ENCODE measurements around the gene GNB3.
"Not testable (repeated sequence)": the region's sequence is repeated elsewhere in the genome, so short reads cannot be mapped to it uniquely, and the experiment has no call there.

Gene GNB3

DNA sequence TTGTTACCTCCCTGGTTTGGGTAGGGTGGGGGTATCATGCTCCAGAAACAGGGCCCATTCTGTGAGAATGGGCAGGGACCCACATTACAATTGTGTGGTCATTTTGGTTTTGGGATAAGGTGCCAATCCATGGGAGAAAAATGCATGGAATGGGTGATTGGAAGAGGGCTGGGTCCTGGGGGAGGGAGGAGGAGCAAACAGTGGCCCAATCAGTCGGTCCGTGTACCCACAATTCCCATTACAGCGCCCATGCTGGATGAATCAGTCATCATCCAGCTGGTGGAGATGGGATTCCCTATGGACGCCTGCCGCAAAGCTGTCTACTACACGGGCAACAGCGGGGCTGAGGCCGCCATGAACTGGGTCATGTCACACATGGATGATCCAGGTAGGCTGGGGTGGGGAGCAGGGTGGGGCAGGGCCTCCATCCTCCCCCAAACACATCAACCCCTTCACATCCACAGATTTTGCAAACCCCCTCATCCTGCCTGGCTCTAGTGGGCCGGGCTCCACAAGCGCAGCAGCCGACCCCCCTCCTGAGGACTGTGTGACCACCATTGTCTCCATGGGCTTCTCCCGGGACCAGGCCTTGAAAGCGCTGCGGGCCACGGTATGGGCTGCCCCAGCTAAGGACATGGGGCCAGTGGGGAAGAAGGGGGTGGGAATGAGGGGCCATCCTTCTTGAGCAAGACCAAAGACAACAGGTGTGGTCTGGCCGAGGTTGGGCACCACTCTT is 23.0 kb downstream of the GNB3 start:
- no peak for FAIRE-seq

DNA sequence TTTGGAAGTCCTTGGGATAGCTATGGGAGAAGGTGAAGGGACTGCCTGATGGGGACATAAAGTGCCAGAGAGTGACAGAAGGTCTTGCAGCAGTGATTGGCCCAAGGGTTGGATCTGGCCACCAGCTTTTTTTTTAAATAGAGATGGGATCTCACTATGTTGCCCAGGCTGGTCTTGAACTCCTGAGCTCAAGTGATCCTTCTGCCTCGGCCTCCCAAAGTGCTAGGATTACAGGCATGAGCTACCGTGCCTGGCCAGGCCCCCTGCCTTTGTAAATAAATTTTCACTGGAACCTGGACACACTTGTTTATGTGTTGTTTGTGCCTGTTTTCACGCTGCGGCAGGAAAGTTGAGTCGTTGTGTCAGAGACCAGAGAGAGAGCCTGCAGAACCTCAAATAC is 24.6 kb downstream of the GNB3 start:
- not testable (repeated sequence) for FAIRE-seq

DNA sequence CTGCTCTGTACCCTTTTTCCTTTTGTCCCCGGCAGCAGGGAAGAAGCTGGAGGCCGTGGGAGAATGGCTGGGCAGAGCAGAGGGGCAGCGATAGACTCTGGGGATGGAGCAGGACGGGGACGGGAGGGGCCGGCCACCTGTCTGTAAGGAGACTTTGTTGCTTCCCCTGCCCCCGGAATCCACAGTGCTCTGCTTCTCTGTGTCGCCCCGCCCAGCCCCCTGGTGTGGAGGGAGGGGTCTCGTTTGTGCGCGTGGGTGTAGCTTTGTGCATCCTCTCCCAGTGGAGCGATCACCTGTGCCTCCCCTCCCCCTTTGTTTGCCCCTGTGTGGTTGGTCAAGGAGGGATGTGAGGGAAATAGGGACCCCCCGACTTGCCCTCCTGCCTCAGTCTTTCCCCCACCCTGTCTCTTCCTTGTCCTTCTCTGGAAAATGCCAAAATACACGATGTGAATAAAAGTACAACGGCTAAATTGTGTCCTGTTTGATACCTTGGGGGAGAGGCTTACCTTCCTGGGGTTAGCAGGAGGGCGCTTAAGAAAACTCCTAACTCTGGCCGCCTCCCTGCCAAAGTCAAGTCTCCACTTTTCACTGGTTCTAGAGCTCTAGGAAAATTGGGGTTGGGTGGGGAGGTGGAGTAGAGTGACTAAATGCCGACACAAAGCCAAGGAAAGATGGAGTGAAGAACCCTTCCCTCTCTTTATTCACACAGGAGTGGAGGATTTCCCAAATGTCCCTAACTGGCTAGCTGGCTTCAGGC is 25.6 kb downstream of the GNB3 start:
- no peak for FAIRE-seq

DNA sequence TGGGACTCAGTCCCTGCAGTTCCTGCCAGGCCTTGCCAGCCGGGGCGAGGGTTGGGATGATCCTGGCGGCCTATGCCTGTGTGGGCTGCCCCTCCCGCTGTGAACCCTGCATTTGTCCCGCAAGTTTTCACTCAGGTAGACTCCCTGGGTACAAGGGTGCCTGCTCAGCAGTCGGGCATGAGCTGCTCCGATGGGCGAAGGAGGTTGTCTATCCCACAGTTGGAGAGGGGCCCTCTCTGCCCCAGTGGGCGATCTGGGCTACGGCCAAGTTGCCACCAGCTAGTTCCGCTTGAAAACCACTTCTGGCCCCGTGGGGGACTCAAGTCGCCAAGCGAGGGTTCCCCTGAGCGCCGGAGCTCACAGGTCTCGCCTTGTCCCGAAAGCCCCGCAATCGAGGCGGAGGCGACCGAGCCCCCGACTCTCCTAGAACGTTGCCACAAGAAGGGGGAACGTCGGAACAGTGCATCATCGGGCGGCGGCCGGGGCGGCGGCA is 26.2 kb downstream of the GNB3 start:
- FAIRE-seq, result no peak

DNA sequence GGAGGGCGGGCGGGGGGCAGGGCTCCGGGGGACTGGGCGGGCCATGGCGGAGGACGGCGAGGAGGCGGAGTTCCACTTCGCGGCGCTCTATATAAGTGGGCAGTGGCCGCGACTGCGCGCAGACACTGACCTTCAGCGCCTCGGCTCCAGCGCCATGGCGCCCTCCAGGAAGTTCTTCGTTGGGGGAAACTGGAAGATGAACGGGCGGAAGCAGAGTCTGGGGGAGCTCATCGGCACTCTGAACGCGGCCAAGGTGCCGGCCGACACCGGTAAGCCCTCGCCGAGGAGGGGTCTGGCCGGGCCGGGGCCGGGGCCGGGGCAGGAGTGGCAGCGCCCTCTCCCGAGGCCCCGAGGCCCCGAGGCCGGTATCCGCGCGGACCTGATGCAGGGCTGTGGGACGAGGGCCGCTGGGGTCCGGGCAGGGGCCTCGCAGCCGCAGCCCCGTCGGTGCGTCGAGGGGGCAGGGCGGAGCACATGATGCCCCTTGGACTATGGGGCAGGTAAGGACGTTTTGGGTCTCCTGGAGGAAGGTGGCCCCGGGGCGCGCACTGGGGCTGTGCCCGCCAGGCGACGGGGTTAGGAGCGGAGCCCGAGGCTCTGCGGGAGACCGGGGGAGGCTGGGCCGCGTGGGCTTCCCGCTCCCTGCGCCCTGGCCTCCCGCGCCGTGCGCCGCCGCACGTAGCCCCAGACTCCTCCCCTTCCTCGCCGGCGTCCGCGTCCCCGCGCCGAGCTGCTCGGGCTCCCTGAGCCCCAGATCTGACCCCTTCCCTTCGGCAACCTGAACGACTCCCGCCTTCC is 26.9 kb downstream of the GNB3 start, which contains the start of gene TPI1:
TSS of gene TPI1 (plus strand) at position 119 of the 798 bp plus-strand sequence. CDS start at position 155, 36 bp downstream.
- no peak for FAIRE-seq

DNA sequence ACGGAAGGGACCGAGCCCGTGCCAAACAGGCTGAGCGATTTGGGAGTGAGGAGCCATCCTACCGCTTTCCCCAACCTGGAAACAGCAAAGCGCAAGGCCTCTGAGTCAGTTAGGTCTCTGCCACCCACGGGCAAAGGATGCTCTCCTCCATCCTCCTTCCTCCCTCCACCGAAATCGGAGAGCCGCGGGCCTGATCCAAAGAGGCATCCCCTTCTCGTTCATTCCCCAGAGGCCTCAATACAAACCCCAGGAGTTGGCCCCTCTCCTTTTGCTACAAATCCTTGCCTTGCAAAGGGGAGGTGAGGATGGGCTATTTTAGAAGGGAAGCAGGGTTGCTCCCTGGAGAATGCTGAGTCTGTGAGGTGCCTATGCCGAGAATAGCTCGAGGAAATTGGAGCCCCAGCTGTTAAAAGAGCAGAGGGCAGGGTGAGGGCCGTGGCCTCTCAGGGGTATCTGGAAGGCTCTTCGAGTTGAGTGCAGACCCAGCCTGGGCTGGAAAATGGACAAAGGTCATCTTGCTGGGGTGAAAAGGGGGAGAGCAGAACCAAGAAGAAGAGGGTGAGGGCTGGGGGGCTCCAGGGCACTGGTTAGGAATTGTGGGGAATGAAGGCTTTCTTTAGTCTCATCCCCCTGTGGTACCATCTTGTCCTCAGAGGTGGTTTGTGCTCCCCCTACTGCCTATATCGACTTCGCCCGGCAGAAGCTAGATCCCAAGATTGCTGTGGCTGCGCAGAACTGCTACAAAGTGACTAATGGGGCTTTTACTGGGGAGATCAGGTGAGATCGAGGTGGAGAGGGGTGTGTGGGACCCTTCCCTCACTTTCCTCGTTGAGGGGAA is 27.7 kb downstream of the GNB3 start:
- FAIRE-seq, result no peak

DNA sequence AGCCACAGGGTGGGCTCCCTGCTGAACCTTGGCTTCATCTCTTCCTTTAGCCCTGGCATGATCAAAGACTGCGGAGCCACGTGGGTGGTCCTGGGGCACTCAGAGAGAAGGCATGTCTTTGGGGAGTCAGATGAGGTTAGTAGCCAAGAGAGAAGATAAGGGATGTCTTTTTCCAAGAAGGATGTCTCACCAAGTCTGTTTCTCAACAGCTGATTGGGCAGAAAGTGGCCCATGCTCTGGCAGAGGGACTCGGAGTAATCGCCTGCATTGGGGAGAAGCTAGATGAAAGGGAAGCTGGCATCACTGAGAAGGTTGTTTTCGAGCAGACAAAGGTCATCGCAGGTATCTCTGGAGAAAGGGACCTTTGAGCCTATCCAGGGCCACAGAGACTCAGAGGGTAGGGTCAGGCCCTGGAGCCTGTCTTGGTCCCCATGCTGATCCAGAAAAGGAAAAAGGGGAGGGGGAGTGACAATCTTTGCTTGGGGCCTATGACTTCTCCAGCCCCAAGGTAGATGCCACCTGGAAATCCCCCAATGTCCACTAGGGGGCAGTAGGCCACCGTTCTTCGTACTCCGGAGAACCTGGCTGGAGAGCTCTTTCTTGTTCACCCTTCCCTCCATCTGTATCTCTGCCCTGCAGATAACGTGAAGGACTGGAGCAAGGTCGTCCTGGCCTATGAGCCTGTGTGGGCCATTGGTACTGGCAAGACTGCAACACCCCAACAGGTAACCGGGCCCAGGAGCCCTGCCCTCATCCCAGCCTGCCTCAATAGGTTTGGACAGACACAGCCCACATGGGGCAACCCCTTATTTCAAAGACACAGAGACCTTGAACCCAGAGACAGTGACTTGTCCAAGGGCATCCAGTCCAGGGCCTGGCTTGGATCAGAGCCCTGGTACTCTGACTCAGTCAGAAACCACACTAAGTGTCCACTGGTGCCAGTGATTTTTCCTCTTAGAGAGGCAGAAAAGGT is 28.6 kb downstream of the GNB3 start:
- FAIRE-seq, result no peak

DNA sequence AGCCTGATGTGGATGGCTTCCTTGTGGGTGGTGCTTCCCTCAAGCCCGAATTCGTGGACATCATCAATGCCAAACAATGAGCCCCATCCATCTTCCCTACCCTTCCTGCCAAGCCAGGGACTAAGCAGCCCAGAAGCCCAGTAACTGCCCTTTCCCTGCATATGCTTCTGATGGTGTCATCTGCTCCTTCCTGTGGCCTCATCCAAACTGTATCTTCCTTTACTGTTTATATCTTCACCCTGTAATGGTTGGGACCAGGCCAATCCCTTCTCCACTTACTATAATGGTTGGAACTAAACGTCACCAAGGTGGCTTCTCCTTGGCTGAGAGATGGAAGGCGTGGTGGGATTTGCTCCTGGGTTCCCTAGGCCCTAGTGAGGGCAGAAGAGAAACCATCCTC is 29.6 kb downstream of the GNB3 start:
- FAIRE-seq, result not testable (repeated sequence)

DNA sequence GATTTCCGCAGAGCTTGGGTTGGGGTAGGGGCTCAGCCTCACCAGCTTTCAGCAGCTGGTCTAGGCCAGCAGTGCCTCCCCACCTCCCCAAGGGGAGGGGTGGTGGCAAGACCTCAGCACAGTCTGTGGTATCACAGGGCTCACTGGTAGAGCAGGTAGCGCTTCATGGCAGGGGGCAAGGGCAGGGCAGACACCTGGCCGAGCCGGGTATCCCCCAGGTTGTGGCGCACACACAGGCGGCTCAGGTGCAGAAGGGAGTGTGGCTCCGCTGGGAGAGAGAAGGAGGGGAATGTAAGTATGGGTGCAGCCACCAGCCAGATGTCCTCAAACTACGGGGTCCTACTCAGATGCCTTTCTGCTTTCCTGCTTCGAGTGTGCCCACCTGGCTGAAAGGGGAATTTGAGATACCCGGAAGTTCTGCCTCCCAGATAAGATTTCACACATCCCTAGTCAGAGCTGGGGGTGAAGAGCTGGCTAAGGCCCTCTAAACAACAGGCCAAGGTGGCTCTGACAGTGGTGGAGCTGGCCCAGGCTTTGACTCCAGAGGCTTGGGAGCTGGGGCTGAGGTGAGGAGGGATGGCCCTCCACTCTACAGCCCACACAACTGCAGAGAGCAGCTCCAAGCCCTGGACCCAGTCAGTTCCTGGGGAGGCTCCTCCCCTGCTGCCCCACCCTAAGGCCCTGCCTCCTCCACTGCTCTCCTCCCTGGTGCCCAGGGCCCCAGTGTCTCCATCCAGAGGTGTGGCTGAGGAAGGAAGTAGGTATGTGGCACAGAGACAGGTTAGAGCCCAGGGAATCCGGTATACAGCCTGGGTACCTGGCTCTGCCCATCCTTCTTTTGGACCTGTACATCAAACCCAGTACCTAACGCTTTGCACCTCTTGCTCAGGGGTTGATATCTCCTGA is 30.6 kb downstream of the GNB3 start:
- FAIRE-seq, result peak; percentile 41

DNA sequence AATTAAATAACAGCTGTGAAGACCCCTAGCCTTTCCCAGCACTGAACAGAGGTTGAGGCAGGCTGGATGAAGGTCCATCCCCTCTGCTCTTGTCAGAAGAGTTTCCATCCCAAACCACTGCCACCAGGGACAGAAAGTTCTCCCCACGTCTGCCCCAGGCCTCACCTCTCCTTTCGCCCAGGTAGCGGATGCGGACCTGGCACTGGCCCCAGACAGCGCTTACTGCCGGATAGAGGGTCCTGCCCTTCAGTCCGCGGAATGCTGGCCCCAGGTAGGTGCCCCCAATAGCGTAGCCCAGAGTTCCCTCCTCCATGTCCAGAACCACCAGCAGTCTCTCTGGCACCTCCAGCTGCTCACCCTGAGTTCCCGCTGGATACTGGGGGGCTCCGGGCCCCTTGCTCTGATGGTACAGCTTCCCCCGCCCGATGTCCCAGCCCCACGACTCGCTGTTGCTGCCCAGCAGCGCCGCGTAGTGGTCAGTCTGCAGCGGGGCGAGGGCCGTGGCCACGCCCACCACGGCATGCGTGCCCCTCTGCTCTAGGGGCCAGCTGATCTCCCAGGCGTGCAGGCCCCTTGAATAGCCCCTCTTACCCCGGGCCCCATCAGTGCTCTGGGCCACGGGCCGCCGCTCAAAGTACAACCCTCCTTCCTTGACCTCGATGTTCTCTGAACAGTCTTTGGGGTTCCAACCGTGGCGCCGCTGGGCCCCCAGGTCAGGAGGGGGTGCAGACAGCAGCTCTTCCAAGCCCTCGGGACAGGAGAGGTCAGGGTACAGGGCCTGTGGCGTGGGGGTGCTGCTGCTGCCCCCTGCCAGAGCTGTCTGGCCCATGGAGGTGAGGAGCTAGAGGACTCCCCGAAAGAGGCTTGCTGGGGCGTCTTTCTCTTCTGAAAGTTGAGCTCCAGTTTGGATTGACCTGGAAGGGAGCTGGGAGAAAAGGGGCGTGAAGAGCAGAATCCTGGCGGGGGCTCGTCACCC is 31.6 kb downstream of the GNB3 start:
- FAIRE-seq, result no peak

DNA sequence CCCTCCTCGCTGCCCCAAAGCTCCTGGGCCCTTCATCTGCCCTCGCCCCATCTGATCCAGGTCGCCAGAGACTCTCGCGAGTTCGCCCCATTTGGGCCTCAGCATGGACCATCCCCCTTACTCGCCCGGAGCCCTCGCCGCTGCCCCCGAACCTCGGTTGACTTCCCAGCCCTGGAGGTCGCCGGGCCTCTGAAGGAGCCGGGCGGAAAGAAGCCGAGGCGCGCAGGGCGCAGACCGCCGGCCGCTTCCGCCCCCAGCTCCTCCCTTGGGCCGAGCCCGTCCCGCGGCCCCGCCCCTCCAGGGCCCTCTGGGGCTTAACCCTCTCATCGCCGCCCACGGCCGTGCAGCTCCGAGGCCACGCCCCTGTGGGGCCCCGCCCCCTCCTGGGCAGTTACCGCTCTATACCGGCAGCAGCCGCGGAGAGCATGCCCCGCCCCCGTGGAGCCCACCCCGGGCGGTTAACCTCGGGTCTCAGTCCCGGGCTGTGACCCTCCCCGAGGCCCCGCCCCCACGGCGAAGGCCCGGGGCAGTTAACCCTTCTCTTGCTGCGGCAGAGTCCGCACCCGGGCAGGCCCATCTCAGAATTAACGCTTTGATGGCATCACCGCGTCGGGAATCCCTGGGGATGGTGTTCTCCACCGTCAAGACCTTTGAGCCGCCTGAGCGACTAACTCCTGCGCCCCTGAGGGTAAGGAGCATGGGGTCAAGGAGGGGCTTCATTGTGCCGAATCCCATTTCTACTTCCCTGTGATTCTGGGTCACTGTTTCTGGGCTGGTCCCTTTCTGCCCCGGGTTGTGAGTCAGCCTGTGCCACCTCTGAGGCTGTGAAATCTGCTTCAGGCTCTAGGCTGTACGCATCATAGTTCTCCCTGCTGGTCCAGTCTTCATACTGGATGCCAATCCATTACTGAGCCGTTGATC is 32.6 kb downstream of the GNB3 start, which contains the start of gene SPSB2:
TSS of gene SPSB2 (minus strand) at position 210 of the 921 bp plus-strand sequence. CDS start 402 bp downstream, outside the sequence.
- peak; percentile 92 for FAIRE-seq

DNA sequence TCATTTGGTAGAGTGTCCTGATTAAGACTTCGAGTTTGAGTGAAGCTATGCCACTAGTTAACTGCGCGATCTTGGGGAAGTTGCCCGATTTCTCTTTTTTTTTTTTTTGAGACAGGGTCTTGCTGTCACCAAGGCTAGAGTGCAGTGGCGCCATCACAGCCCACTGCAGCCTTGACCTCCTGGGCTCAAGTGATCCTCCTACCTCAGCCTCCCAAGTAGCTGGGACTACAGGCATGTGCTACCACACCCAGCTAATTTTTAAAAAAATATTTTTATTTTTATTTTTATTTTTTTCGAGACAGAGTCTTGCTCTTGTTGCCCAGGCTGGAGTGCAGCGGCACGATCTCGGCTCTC is 33.3 kb downstream of the GNB3 start:
- not testable (repeated sequence) for FAIRE-seq

DNA sequence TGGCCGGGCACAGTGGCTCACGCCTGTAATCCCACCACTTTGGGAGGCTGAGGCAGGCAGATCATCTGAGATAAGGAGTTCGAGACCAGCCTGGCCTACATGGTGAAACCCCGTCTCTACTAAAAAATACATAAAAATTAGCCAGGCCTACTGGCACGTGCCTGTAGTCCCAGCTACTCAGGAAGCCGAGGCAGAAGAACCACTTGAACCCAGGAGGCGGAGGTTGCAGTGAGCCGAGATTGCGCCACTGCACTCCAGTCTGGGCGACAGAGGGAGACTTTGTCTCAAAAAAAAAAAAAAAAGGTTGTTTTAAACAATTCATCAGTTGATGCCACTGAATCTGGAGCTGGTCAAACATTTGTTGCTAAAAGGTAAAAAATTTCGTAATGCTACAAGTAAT is 39.1 kb downstream of the GNB3 start:
- not testable (repeated sequence) for FAIRE-seq

DNA sequence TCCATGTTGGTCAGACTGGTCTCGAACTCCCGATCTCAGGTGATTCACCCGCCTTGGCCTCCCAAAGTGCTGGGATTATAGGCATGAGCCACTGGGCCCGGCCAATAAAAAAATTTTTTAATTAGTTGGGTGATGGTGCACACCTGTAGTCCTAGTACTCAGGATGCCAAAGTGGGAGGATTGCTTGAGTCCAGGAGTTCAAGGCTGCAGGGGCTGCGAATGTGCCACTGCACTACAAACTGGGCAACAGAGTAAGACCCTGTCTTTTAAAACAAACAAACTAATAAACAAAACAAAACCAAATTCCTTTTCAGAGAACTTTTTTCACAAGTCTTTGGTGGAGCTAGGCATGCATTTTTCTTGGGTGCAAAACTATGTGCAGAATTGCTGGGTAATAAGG is 42.5 kb downstream of the GNB3 start:
- FAIRE-seq, result no peak

DNA sequence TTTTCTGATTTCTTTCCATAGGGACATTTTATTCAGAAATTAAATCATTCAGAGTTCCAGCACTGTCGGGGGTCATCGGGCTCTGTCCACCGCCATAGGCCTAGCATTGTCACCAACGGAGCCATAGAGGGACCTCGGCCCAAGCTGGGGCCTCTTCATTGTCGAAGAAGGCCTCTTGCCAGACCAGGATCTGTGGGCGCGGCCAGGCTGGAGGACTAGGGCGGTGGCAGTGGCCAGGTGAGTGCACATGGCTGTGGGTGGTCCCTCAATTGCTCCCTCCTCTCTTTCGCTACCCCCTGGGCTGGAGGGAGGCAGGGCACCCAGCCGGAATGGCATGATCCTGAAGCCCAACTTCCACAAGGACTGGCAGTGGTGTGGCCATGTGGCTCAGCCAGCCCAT is 43.0 kb downstream of the GNB3 start:
- no peak for FAIRE-seq

DNA sequence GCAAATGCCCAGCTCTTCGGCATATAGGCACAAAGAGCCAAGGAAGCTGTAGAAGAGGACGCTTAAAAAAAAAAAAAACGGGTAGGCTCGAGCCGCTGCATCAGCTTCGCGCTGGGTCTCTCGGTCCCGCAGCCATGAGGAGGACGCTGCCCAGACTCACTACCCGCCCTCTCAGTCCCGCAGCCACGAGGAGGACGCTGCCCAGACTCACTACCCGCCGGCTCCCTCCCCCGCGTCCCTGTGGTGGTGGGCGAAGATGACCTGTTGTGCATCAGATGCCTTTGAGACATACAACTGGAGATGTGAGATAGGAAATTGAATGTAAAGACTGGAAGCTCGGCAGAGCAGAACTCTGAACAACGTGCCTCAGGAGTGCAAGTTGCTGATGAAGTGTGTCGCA is 43.8 kb downstream of the GNB3 start:
- no peak for FAIRE-seq

DNA sequence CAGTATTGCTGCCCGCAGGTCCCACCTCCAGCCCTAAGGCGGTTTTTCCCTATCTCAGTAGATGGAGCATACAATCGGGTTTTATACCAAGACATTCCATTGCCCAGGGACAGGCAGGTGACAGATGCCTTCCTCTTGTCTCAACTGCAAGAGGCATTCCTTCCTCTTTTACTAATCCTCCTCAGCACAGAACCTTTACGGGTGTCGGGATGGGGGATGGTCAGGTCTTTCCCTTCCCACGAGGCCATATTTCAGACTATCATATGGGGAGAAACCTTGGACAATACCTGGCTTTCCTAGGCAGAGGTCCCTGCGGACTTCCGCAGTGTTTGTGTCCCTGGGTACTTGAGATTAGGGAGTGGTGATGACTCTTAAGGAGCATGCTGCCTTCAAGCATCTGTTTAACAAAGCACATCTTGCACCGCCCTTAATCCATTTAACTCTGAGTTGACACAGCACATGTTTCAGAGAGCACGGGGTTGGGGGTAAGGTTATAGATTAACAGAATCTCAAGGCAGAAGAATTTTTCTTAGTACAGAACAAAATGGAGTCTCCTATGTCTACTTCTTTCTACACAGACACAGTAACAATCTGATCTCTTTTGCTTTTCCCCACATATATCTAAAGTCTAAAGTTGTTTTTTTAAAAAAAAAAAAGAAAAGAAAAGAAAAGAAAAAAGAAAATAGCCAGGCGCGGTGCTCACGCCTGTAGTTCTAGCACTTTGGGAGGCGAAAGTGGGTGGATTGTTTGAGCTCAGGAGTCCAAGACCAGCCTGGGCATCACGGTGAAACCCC is 45.7 kb downstream of the GNB3 start:
- not testable (repeated sequence) for FAIRE-seq

All from G401.6 (cell line).